H1 (cell line): ENCODE data around the gene RNF157. TPM values are rescaled to one million over a fixed set of nuclear protein-coding genes. Genes with fewer than 3 reads are reported as not detected.

Source experiments
- CBX5 ChIP-seq: fragments of 300-800, 300-1000 bp; sonication (generic); IDR thresholded peaks from 2 replicates; pipeline ENCODE4 v1.7.1; 2016; ENCODE audit warnings: antibody characterized with exemption, low read length, low read depth
- CBX8 ChIP-seq: fragments of 300-800, 300-1000 bp; sonication (generic); IDR thresholded peaks from 2 replicates; pipeline ENCODE4 v1.7.1; 2016; ENCODE audit warnings: low read depth, low read length, borderline replicate concordance
- PHF8 ChIP-seq: fragments of 200-600 bp; sonication (generic); conservative IDR thresholded peaks from 2 replicates; pipeline ENCODE4 v1.7.1; 2012; ENCODE audit warnings: low read depth, mild to moderate bottlenecking, inconsistent platforms, low read length, moderate library complexity
- RBBP5 ChIP-seq: IDR thresholded peaks from 2 replicates; pipeline ENCODE4 v1.7.1; 2012; ENCODE audit warnings: low read depth, mild to moderate bottlenecking, inconsistent platforms, low read length, moderate library complexity, borderline replicate concordance
- RXRA ChIP-seq: IDR thresholded peaks from 2 replicates; pipeline ENCODE4 v1.6.1; 2011; ENCODE audit warnings: low read depth, mild to moderate bottlenecking, low read length, moderate library complexity; ENCODE audit not compliant: insufficient read depth
- SIX5 ChIP-seq: IDR thresholded peaks from 2 replicates; pipeline ENCODE4 v1.6.1; 2011; ENCODE audit warnings: mild to moderate bottlenecking, low read depth, low read length
- SP1 ChIP-seq: IDR thresholded peaks from 2 replicates; pipeline ENCODE4 v1.6.1; 2011; ENCODE audit warnings: low read depth, low read length
- SRF ChIP-seq: IDR thresholded peaks from 2 replicates; pipeline ENCODE4 v1.6.1; 2011; ENCODE audit warnings: mild to moderate bottlenecking, low read depth, low read length, moderate library complexity
- polyA plus RNA-seq, 7 experiments: library from polyadenylated mRNA; depleted of rRNA in 3 of 7; stranded (reverse) in 5 of 7; unstranded in 2 of 7; fragments of >200 nt in 5 of 7; fragments of 200-250 nt in 2 of 7; gene quantifications; 1 replicate in 5 of 7; 2 replicates in 1 of 7; 4 replicates in 1 of 7; pipeline versions ENCODE4 v1.2.1 to v1.2.3, GENCODE V29; 2011 to 2013; ENCODE audit warnings: missing spikeins in 2 of 7, mixed read lengths in 2 of 7
- total RNA-seq: library from RNA; stranded (reverse); fragmentation: NEBNext Ultra II Directional; extraction: Animal tissue kit (Norgen Biotek cat#: 25700); gene quantifications from 2 replicates; pipeline ENCODE4 v1.2.1, GENCODE V29; 2021

Gene RNF157
- total and polyA plus RNA-seq, 2 of the 8 experiments (the other 6 are each of a cell fraction or from before 2014, with no cell fraction given), result 13.4 to 16.7 TPM

GRCh38 chr17:76277300-76278267 lies 37.3 kb upstream of the RNF157 start (continued):
- TF ChIP-seq RXRA, result no peak
- no peak for TF ChIP-seq SP1
- TF ChIP-seq CBX5, result no peak
- no peak for TF ChIP-seq CBX8
- TF ChIP-seq SIX5, result no peak
- TF ChIP-seq SRF, result no peak
- no peak for TF ChIP-seq PHF8
- TF ChIP-seq RBBP5, result no peak
